IMR-90 (cell line): Measurements from ENCODE around the gene KIF1C. TPM values are rescaled to one million over a fixed set of nuclear protein-coding genes. Genes with fewer than 3 reads are reported as not detected.

Experiments
- ATAC-seq: fragments of 200-7000 bp; cut with Tn5 transposase; 2 replicates; pipeline ENCODE4 v1.9.1; 2020; ENCODE audit warnings: low read depth, mild to moderate bottlenecking, moderate library complexity
- BruUV-seq: library from RNA; stranded (reverse); fragments of 400-500 nt; replicated peaks from 2 replicates; lab custom pipeline; 2021; lab: Mats Ljungman, UMichigan
- CTCF ChIA-PET: fragments of 300-600 bp; formaldehyde crosslinking; extraction: SDS; loops from one replicate; lab custom pipeline; 2021; ENCODE audit warnings: antibody characterized with exemption; lab: Yijun Ruan, JAX
- POLR2A ChIA-PET: fragments of 300-600 bp; sonication (Branson Sonifier 250); formaldehyde crosslinking; loops from one replicate; lab custom pipeline; 2022; ENCODE audit warnings: antibody characterized with exemption; ENCODE audit not compliant: unreplicated experiment; lab: Charles Lee
- DNase-seq: peaks from one replicate; pipeline ENCODE4 v3.0.0; 2013
- H2AFZ ChIP-seq: replicated peaks from 2 replicates; pipeline ENCODE3; 2013; ENCODE audit warnings: low read length, mild to moderate bottlenecking; ENCODE audit not compliant: poor library complexity
- H2AK5ac ChIP-seq: 2 replicates; pipeline ENCODE4 v1.6.1; 2013; ENCODE audit warnings: low read depth, low read length, inconsistent platforms
- H2AK9ac ChIP-seq: replicated peaks from 2 replicates; pipeline ENCODE3; 2013; ENCODE audit warnings: mild to moderate bottlenecking, low read depth, low read length, moderate library complexity; ENCODE audit not compliant: poor library complexity
- H2BK120ac ChIP-seq: 2 replicates; pipeline ENCODE4 v1.6.1; 2013; ENCODE audit warnings: low read depth, low read length, inconsistent platforms
- H2BK15ac ChIP-seq: 3 replicates; pipeline ENCODE4 v1.6.1; 2013; ENCODE audit warnings: low read depth, low read length, inconsistent platforms
- H2BK20ac ChIP-seq: 2 replicates; pipeline ENCODE4 v1.6.1; 2013; ENCODE audit warnings: low read depth, mild to moderate bottlenecking, inconsistent platforms, low read length, moderate library complexity
- H2BK5ac ChIP-seq: 2 replicates; pipeline ENCODE4 v1.6.1; 2013; ENCODE audit warnings: mild to moderate bottlenecking, low read depth, low read length, inconsistent platforms; ENCODE audit not compliant: poor library complexity, severe bottlenecking
- H3K14ac ChIP-seq: replicated peaks from 2 replicates; pipeline ENCODE4 v1.6.1; 2013; ENCODE audit warnings: low read depth, low read length, inconsistent platforms
- H3K18ac ChIP-seq: 2 replicates; pipeline ENCODE4 v1.6.1; 2013; ENCODE audit warnings: low read depth, low read length, control low read depth
- H3K23ac ChIP-seq: 2 replicates; pipeline ENCODE4 v1.6.1; 2013; ENCODE audit warnings: low read depth, low read length, inconsistent platforms
- H3K27ac ChIP-seq: 2 replicates; pipeline ENCODE4 v1.5.1; 2013; ENCODE audit warnings: mild to moderate bottlenecking, control low read depth, low read length; ENCODE audit not compliant: insufficient read depth
- H3K27me3 ChIP-seq: 2 replicates; pipeline ENCODE4 v1.6.1; 2013; ENCODE audit warnings: low read length; ENCODE audit not compliant: control insufficient read depth, insufficient read depth
- H3K36me3 ChIP-seq: 2 replicates; pipeline ENCODE4 v1.6.1; 2013; ENCODE audit warnings: low read length, mixed read lengths; ENCODE audit not compliant: control insufficient read depth, insufficient read depth
- H3K4ac ChIP-seq: 2 replicates; pipeline ENCODE4 v1.6.1; 2013; ENCODE audit warnings: low read depth, low read length, inconsistent platforms
- H3K4me1 ChIP-seq: 2 replicates; pipeline ENCODE4 v1.6.1; 2013; ENCODE audit warnings: low read length, mixed read lengths; ENCODE audit not compliant: control insufficient read depth, insufficient read depth
- H3K4me2 ChIP-seq: 2 replicates; pipeline ENCODE4 v1.6.1; 2013; ENCODE audit warnings: low read depth, mild to moderate bottlenecking, control low read depth, low read length, moderate library complexity
- H3K4me3 ChIP-seq: 2 replicates; pipeline ENCODE4 v1.5.1; 2013; ENCODE audit warnings: low read depth, mild to moderate bottlenecking, control low read depth, low read length, moderate library complexity; ENCODE audit not compliant: insufficient read depth
- H3K56ac ChIP-seq: 2 replicates; pipeline ENCODE4 v1.6.1; 2013; ENCODE audit warnings: low read length, inconsistent platforms; ENCODE audit not compliant: insufficient read depth; ENCODE audit errors: extremely low read depth
- H3K79me1 ChIP-seq, 2 experiments: 2 replicates each; pipeline ENCODE4 v1.6.1; 2013; ENCODE audit warnings: low read length in 2 of 2, inconsistent platforms in 1 of 2, low read depth in 1 of 2
- H3K9ac ChIP-seq: 2 replicates; pipeline ENCODE4 v1.6.1; 2013; ENCODE audit warnings: low read depth, low read length, control low read depth
- H3K9me1 ChIP-seq: 2 replicates; pipeline ENCODE4 v1.6.1; 2013; ENCODE audit warnings: low read length, inconsistent platforms; ENCODE audit not compliant: insufficient read depth
- H3K9me3 ChIP-seq: 2 replicates; pipeline ENCODE4 v1.6.1; 2013; ENCODE audit warnings: low read length; ENCODE audit not compliant: control insufficient read depth, insufficient read depth
- H4K20me1 ChIP-seq: 2 replicates; pipeline ENCODE4 v1.6.1; 2013; ENCODE audit warnings: low read length, inconsistent platforms; ENCODE audit not compliant: insufficient read depth
- H4K5ac ChIP-seq: 2 replicates; pipeline ENCODE4 v1.6.1; 2013; ENCODE audit warnings: mild to moderate bottlenecking, low read depth, low read length, control low read depth
- H4K8ac ChIP-seq, 2 experiments: 2 replicates each; pipeline ENCODE4 v1.6.1; 2013; ENCODE audit warnings: low read depth in 2 of 2, low read length in 2 of 2, control low read depth in 1 of 2, inconsistent platforms in 1 of 2
- H4K91ac ChIP-seq: 2 replicates; pipeline ENCODE4 v1.6.1; 2013; ENCODE audit warnings: low read depth, low read length, inconsistent platforms; ENCODE audit not compliant: insufficient read depth
- BHLHE40 ChIP-seq: fragments of 150-350 bp; IDR thresholded peaks from 2 replicates; pipeline ENCODE4 v1.6.1; 2016; ENCODE audit warnings: mild to moderate bottlenecking, low read depth, low read length
- CEBPB ChIP-seq: IDR thresholded peaks from 2 replicates; pipeline ENCODE4 v1.6.1; 2012; ENCODE audit warnings: low read depth, low read length, improper control_type of control experiment
- CHD1 ChIP-seq: IDR thresholded peaks from 2 replicates; pipeline ENCODE4 v1.6.1; 2012; ENCODE audit warnings: low read depth, low read length, improper control_type of control experiment
- CTCF ChIP-seq: conservative IDR thresholded peaks from 2 replicates; pipeline ENCODE4 v1.5.1; 2012; ENCODE audit warnings: mild to moderate bottlenecking, low read depth, low read length, improper control_type of control experiment
- ELK1 ChIP-seq: fragments of 150-350 bp; IDR thresholded peaks from 2 replicates; pipeline ENCODE4 v1.6.1; 2016; ENCODE audit warnings: low read depth, mild to moderate bottlenecking, low read length, moderate library complexity, borderline replicate concordance
- FOS ChIP-seq: fragments of 150-350 bp; IDR thresholded peaks from 2 replicates; pipeline ENCODE4 v1.6.1; 2016; ENCODE audit warnings: low read depth, low read length
- MAFK ChIP-seq: IDR thresholded peaks from 2 replicates; pipeline ENCODE4 v1.6.1; 2012; ENCODE audit warnings: low read depth, low read length, improper control_type of control experiment
- MAZ ChIP-seq: IDR thresholded peaks from 2 replicates; pipeline ENCODE4 v1.6.1; 2012; ENCODE audit warnings: low read depth, mild to moderate bottlenecking, low read length, improper control_type of control experiment, moderate library complexity, borderline replicate concordance
- MXI1 ChIP-seq: IDR thresholded peaks from 2 replicates; pipeline ENCODE4 v1.6.1; 2012; ENCODE audit warnings: low read depth, mild to moderate bottlenecking, low read length, moderate library complexity, borderline replicate concordance
- NFE2L2 ChIP-seq: fragments of 150-350 bp; IDR thresholded peaks from 2 replicates; pipeline ENCODE4 v1.6.1; 2016; ENCODE audit warnings: low read depth, mild to moderate bottlenecking, low read length
- POLR2A ChIP-seq: IDR thresholded peaks from 2 replicates; pipeline ENCODE4 v1.6.1; 2012; ENCODE audit warnings: mild to moderate bottlenecking, low read depth, low read length
- RAD21 ChIP-seq: IDR thresholded peaks from 2 replicates; pipeline ENCODE4 v1.6.1; 2012; ENCODE audit warnings: low read length, improper control_type of control experiment
- RCOR1 ChIP-seq: IDR thresholded peaks from 2 replicates; pipeline ENCODE4 v1.6.1; 2012; ENCODE audit warnings: mild to moderate bottlenecking, low read length, improper control_type of control experiment; ENCODE audit not compliant: insufficient replicate concordance
- RFX5 ChIP-seq: IDR thresholded peaks from 2 replicates; pipeline ENCODE4 v1.8.0; 2012; ENCODE audit warnings: low read depth, mild to moderate bottlenecking, low read length, moderate library complexity
- SMC3 ChIP-seq: fragments of 150-350 bp; IDR thresholded peaks from 2 replicates; pipeline ENCODE4 v1.6.1; 2016; ENCODE audit warnings: low read depth, mild to moderate bottlenecking, antibody characterized with exemption, low read length, moderate library complexity
- USF2 ChIP-seq: fragments of 150-350 bp; IDR thresholded peaks from 2 replicates; pipeline ENCODE4 v1.6.1; 2017; ENCODE audit warnings: mild to moderate bottlenecking, antibody characterized with exemption, low read length, low read depth
- WGBS, 2 experiments: methylation state at CpG; one replicate each; pipeline versions ENCODE4 v1.1.5 to v1.1.7; 2013; ENCODE audit warnings: missing lambda C conversion rate in 2 of 2; ENCODE audit not compliant: insufficient read length in 1 of 2; ENCODE audit errors: extremely low coverage in 2 of 2; 5-methylcytosine and 5-hydroxymethylcytosine counted together
- dilution Hi-C: fragments of 300-500 bp; cut with HindIII; formaldehyde crosslinking; loops from one replicate; pipeline ENCODE4 v1.14.3; 2018; ENCODE audit warnings: low sequenced_read_pairs; ENCODE audit not compliant: unreplicated experiment
- in situ Hi-C: fragments of 300-500 bp; cut with MboI; formaldehyde crosslinking; loops from 3 replicates; pipeline ENCODE4 v1.14.3; 2019; ENCODE audit warnings: low sequenced_read_pairs, inconsistent platforms, mixed read lengths
- intact Hi-C: fragments of 100-400 bp; cut with micrococcal nuclease; formaldehyde crosslinking; loops from 2 replicates; pipeline ENCODE4 v1.10.0; 2022
- polyA plus RNA-seq, 3 experiments: library from polyadenylated mRNA; depleted of rRNA; stranded (reverse); fragments of >200 nt; gene quantifications; 2 replicates each; pipeline ENCODE4 v1.2.3, GENCODE V29; 2012; ENCODE audit warnings: low replicate concordance in 1 of 3
- total RNA-seq: library from RNA; depleted of rRNA; stranded (reverse); fragments of >200 nt; gene quantifications from 2 replicates; pipeline ENCODE4 v1.2.3, GENCODE V29; 2012

KIF1C gene
- total and polyA plus RNA-seq, 2 of the 4 experiments (the other 2 are of a cell fraction): 27.4 to 28.7 TPM

- 56% methylated on average over 3 of the region's 5 CpGs; no CpG with 5 or more reads in 1 of the 2 experiments for WGBS, 2 experiments
- Histone ChIP-seq H3K23ac (no peak overlapping the region), H4K91ac (no peak overlapping the region), H3K4me1 (no peaks in the 10 kb centered on the region), H4K5ac (no peak overlapping the region), H2AFZ (peak overlapping the region; percentile 37), H4K20me1 (no peaks in the 10 kb centered on the region), H3K4me2 (no peak overlapping the region), H2AK9ac (no peak overlapping the region), H4K8ac (no peak overlapping the region), H3K36me3 (no peaks in the 10 kb centered on the region), H3K9ac (no peak overlapping the region), H3K27ac (no peak overlapping the region), H3K4me3 (no peak overlapping the region), H2BK15ac (no peak overlapping the region), H3K9me1 (no peaks in the 10 kb centered on the region), H3K9me3 (no peaks in the 10 kb centered on the region), H3K4ac (no peak overlapping the region), H3K27me3 (peaks cover 2% of the 10 kb centered on the region), H3K18ac (no peak overlapping the region), H3K79me1 (no peaks in the 10 kb centered on the region), H2BK5ac (no peak overlapping the region), H2BK120ac (no peak overlapping the region), H2AK5ac (no peak overlapping the region), H2BK20ac (no peak overlapping the region), H3K14ac (no peak overlapping the region), H3K56ac (no peak overlapping the region)
- dilution Hi-C loops (no loop called here), intact Hi-C loops (no loop called here), in situ Hi-C loops (no loop called here)
- ChIA-PET POLR2A (interaction anchor here (0.6 kb wide), 1 partner anchor 269 kb away, joined by 6 read pairs; no protein-coding TSS in a partner anchor), CTCF (no interaction called here)
- ATAC-seq: no peak
- TF ChIP-seq MXI1 (no peak), ELK1 (no peak), RAD21 (no peak), MAZ (no peak), POLR2A (no peak), USF2 (no peak), CTCF (no peak), SMC3 (no peak), BHLHE40 (no peak), CEBPB (no peak), FOS (no peak), CHD1 (no peak), NFE2L2 (no peak), RCOR1 (no peak), MAFK (no peak), RFX5 (no peak)
- DNase-seq: no peak
- BruUV-seq: no TSS peak
Observed at GRCh38 chr17:5049314-5049841, 51.6 kb downstream of the KIF1C start.
